K562 (cell line): ENCODE measurements around the gene LNPEP. TPM values are rescaled to one million over a fixed set of nuclear protein-coding genes. Genes with fewer than 3 reads are reported as not detected.

Experiments
- ATF1 ChIP-seq, 2 experiments: fragments of 450-650 bp in 1 of 2; IDR thresholded peaks; 2 replicates each; pipeline ENCODE4 v1.6.1; 2016; ENCODE audit warnings: missing compliant biosample characterization in 1 of 2, missing genetic modification characterization in 1 of 2
- CBFA2T3 ChIP-seq: fragments of 450-650 bp; IDR thresholded peaks from 2 replicates; pipeline ENCODE4 v1.6.1; 2017
- CBX3 ChIP-seq, 2 experiments: IDR thresholded peaks; 1 replicate in 1 of 2; 2 replicates in 1 of 2; pipeline ENCODE4 v1.6.1; 2012; ENCODE audit warnings: inconsistent platforms in 2 of 2, low read length in 2 of 2, borderline replicate concordance in 1 of 2, control low read depth in 1 of 2
- CTBP1 ChIP-seq: fragments of 450-650 bp; IDR thresholded peaks from 2 replicates; pipeline ENCODE4 v1.6.1; 2016; ENCODE audit warnings: borderline replicate concordance
- GATA2 ChIP-seq: sonication (generic); formaldehyde crosslinking; IDR thresholded peaks from 2 replicates; pipeline ENCODE4 v1.4.0; 2020; ENCODE audit warnings: mild to moderate bottlenecking, missing genetic modification reagents
- JUN ChIP-seq, 2 experiments: sonication (generic) in 1 of 2; formaldehyde crosslinking in 1 of 2; IDR thresholded peaks; 2 replicates each; pipeline versions ENCODE4 v1.6.1 to v1.8.0; 2012 to 2022; ENCODE audit warnings: borderline replicate concordance in 2 of 2, mild to moderate bottlenecking in 2 of 2, improper control_type of control experiment in 1 of 2, low read depth in 1 of 2, low read length in 1 of 2, missing genetic modification reagents in 1 of 2
- RCOR1 ChIP-seq, 2 experiments: IDR thresholded peaks; 2 replicates each; pipeline ENCODE4 v1.6.1; 2012; ENCODE audit warnings: low read depth in 2 of 2, low read length in 2 of 2, borderline replicate concordance in 1 of 2, improper control_type of control experiment in 1 of 2
- SMAD4 ChIP-seq: fragments of 250-450 bp; sonication (Bioruptor Pico); conservative IDR thresholded peaks from 2 replicates; pipeline ENCODE4 v1.8.0; 2021; ENCODE audit warnings: inconsistent platforms, mild to moderate bottlenecking, moderate library complexity
- STAT5A ChIP-seq: IDR thresholded peaks from 2 replicates; pipeline ENCODE4 v1.6.1; 2012; ENCODE audit warnings: low read length, inconsistent platforms, borderline replicate concordance
- ZNF324 ChIP-seq: fragments of 250-450 bp; sonication (Bioruptor Pico); IDR thresholded peaks from 2 replicates; pipeline ENCODE4 v1.4.0; 2020; ENCODE audit warnings: mild to moderate bottlenecking
- polyA plus RNA-seq, 8 experiments: library from polyadenylated mRNA; depleted of rRNA in 4 of 8; stranded (reverse) in 5 of 8; unstranded in 3 of 8; fragments of >200 nt; fragmentation: Nextera tagmentation in 2 of 8; fragmentation: Illumina TruSeq in 1 of 8; extraction: Ambion mirVana in 2 of 8; extraction: Trizol in 1 of 8; gene quantifications; 2 replicates each; pipeline versions ENCODE4 v1.2.1 to v1.2.3, GENCODE V29; 2011 to 2014; ENCODE audit warnings: inconsistent platforms in 1 of 8, missing spikeins in 1 of 8
- total RNA-seq, 7 experiments: library from RNA; depleted of rRNA in 6 of 7; stranded (reverse); fragments of >200 nt in 6 of 7; fragmentation: Illumina TruSeq in 2 of 7; extraction: Trizol in 2 of 7; gene quantifications; 2 replicates each; pipeline versions ENCODE4 v1.2.1 to v1.2.3, GENCODE V29; 2011 to 2021; ENCODE audit warnings: low replicate concordance in 1 of 7
- TF ChIP-seq, protein P1 (sequence below): IDR thresholded peaks from 2 replicates; pipeline ENCODE4 v1.6.1; 2011; ENCODE audit not compliant: insufficient read length; ENCODE audit errors: extremely low read depth
- TF ChIP-seq, protein P2 (sequence below): fragments of 250-450 bp; sonication (Bioruptor Pico); IDR thresholded peaks from 2 replicates; pipeline ENCODE4 v1.8.0; 2021; ENCODE audit warnings: moderate library complexity, mild to moderate bottlenecking, inconsistent platforms
- TF ChIP-seq, protein P3 (sequence below): IDR thresholded peaks from 2 replicates; pipeline ENCODE4 v1.6.1; 2012; ENCODE audit warnings: low read depth, low read length, improper control_type of control experiment, borderline replicate concordance

LNPEP gene
- total and polyA plus RNA-seq, 9 of the 15 experiments (the other 6 are each of a cell fraction or from before 2014, with no cell fraction given) = 2.6 to 27.9 (median 11.2) TPM

DNA sequence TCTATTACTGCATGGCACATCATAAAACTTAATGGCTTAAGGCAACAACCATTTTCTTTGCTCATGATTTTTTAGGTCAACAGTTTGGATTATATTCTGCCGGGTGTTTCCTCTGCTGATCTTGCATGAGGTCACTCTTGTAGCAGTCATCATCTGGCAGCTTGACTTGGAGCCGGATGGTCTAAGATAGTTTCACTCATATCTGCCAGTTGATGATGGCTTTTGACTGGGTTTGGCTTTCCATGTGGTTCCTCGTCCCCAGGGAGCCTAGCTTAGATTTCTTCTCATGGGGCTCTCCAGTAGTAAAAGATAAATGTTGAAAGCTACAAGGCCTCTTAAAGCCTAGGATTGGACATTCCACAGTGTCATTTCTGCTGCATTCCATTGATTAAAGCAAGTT lies 27.4 kb downstream of the LNPEP start (continued):
- TF ChIP-seq, protein P1, sequence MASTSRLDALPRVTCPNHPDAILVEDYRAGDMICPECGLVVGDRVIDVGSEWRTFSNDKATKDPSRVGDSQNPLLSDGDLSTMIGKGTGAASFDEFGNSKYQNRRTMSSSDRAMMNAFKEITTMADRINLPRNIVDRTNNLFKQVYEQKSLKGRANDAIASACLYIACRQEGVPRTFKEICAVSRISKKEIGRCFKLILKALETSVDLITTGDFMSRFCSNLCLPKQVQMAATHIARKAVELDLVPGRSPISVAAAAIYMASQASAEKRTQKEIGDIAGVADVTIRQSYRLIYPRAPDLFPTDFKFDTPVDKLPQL = no peak
- TF ChIP-seq RCOR1 (IDR thresholded peaks at IDR 0.05; ENCODE audit: borderline replicate concordance in 1 of 2, low read depth in 2 of 2, low read length in 2 of 2) (peak in 1 of 2 experiments; percentile 88; a peak in 3 of 4 replicates), SMAD4 (CRISPR knock-in tag) (peak; percentile 53; the same call in 1 of the 2 replicates), GATA2 (CRISPR knock-in tag) (peak; percentile 56; the same call in 1 of the 2 replicates), ATF1 (CRISPR knock-in tag; IDR thresholded peaks at IDR 0.05) (no peak), ATF1 (tag; IDR thresholded peaks at IDR 0.05) (peak; percentile 36; the same call in 1 of the 2 replicates), STAT5A (peak; percentile 56; the same call in 1 of the 2 replicates), CBX3 (IDR thresholded peaks at IDR 0.05; ENCODE audit: borderline replicate concordance in 1 of 2, low read length in 2 of 2) (0 out of 3 replicates have a peak, but pooled peaks of 1 of the 2 experiments have one; percentile 47), ZNF324 (CRISPR knock-in tag) (no peak), CBFA2T3 (peak; percentile 88), JUN (IDR thresholded peaks at IDR 0.05; ENCODE audit: borderline replicate concordance, low read depth, low read length) (peak; percentile 86), JUN (CRISPR knock-in tag; IDR thresholded peaks at IDR 0.05; ENCODE audit: borderline replicate concordance) (no peak), CTBP1 (peak; percentile 75)
- TF ChIP-seq, protein P2, sequence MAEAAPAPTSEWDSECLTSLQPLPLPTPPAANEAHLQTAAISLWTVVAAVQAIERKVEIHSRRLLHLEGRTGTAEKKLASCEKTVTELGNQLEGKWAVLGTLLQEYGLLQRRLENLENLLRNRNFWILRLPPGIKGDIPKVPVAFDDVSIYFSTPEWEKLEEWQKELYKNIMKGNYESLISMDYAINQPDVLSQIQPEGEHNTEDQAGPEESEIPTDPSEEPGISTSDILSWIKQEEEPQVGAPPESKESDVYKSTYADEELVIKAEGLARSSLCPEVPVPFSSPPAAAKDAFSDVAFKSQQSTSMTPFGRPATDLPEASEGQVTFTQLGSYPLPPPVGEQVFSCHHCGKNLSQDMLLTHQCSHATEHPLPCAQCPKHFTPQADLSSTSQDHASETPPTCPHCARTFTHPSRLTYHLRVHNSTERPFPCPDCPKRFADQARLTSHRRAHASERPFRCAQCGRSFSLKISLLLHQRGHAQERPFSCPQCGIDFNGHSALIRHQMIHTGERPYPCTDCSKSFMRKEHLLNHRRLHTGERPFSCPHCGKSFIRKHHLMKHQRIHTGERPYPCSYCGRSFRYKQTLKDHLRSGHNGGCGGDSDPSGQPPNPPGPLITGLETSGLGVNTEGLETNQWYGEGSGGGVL (CRISPR knock-in tag) = no peak
- TF ChIP-seq, protein P3, sequence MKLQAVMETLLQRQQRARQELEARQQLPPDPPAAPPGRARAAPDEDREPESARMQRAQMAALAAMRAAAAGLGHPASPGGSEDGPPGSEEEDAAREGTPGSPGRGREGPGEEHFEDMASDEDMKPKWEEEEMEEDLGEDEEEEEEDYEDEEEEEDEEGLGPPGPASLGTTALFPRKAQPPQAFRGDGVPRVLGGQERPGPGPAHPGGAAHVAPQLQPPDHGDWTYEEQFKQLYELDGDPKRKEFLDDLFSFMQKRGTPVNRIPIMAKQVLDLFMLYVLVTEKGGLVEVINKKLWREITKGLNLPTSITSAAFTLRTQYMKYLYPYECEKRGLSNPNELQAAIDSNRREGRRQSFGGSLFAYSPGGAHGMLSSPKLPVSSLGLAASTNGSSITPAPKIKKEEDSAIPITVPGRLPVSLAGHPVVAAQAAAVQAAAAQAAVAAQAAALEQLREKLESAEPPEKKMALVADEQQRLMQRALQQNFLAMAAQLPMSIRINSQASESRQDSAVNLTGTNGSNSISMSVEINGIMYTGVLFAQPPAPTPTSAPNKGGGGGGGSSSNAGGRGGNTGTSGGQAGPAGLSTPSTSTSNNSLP = 0 out of 2 replicates have a peak, but pooled peaks have one; percentile 37
